ENCODE measurements around the gene MRM3. TPM values are rescaled to one million over a fixed set of nuclear protein-coding genes. Genes with fewer than 3 reads are reported as not detected.
A peak's percentile ranks its signal among the peaks of the same experiment; 100 is the strongest.

Gene MRM3
- total RNA-seq, 1 donor from 2014 or later, result 12.3 TPM

- H3K4me1 ChIP-seq, result no peaks in the 10 kb centered on the region
- no peaks in the 10 kb centered on the region for H3K9me3 ChIP-seq
- H3K27me3 ChIP-seq (ENCODE audit: low read depth), result no peaks in the 10 kb centered on the region
- intact Hi-C loops (cut with DNase I), result no loop called here
- ATAC-seq (peak; percentile 62 to 76), DNase-seq (no peak)
- H3K36me3 ChIP-seq, result peaks cover 53% of the 10 kb centered on the region
- TF ChIP-seq, protein P1, sequence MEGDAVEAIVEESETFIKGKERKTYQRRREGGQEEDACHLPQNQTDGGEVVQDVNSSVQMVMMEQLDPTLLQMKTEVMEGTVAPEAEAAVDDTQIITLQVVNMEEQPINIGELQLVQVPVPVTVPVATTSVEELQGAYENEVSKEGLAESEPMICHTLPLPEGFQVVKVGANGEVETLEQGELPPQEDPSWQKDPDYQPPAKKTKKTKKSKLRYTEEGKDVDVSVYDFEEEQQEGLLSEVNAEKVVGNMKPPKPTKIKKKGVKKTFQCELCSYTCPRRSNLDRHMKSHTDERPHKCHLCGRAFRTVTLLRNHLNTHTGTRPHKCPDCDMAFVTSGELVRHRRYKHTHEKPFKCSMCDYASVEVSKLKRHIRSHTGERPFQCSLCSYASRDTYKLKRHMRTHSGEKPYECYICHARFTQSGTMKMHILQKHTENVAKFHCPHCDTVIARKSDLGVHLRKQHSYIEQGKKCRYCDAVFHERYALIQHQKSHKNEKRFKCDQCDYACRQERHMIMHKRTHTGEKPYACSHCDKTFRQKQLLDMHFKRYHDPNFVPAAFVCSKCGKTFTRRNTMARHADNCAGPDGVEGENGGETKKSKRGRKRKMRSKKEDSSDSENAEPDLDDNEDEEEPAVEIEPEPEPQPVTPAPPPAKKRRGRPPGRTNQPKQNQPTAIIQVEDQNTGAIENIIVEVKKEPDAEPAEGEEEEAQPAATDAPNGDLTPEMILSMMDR (IDR thresholded peaks at IDR 0.05), result no peak
- no peak overlapping the region for H3K4me3 ChIP-seq
- H3K27ac ChIP-seq, result no peak overlapping the region
Measured at GRCh38 chr17:740240-741017, 41.7 kb upstream of the MRM3 start.

DNA sequence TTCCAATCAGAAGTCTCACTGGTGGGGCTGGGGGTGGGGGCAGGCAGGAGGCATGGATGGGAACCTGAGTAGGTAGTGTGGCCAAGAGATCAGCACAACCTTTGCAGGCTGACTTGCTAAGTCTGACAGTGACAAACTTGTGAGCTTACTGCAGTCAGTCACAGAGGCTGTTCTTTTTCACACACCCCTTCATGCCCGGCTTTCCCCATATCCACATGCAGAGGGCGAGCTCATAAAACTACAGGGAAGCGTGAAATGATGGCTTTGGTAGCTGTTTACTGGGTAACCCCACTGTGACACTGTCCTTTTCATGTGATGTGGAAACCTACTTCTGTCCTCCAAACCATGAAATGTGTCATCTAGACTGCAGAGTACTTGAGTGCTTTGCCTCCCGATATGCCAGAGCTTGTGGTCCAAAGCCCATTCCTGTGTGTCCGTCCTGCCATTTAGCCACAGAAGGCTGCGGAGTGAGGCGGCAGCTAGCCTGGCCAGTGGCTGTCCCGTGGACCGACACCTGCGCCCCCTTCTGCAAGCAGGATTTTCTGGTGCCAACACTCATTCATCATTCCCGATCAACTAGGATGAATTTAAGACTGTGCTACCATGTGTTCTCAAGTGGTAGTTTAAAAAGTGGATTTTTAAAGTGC is 39.9 kb upstream of the MRM3 start:
- H3K9me3 ChIP-seq, result no peaks in the 10 kb centered on the region
- DNase-seq (no peak), ATAC-seq (no peak)
- H3K36me3 ChIP-seq, result peaks cover 72% of the 10 kb centered on the region
- TF ChIP-seq, protein P1 (IDR thresholded peaks at IDR 0.05), result no peak
- no peak overlapping the region for H3K27ac ChIP-seq
- no peak overlapping the region for H3K4me3 ChIP-seq
- intact Hi-C loops (cut with DNase I), result no loop called here
- no peaks in the 10 kb centered on the region for H3K4me1 ChIP-seq
- H3K27me3 ChIP-seq (ENCODE audit: low read depth), result no peaks in the 10 kb centered on the region

- intact Hi-C loops (cut with DNase I), result no loop called here
- Histone ChIP-seq H3K27me3 (ENCODE audit: low read depth) (no peaks in the 10 kb centered on the region), H3K27ac (no peak overlapping the region), H3K4me3 (no peak overlapping the region), H3K9me3 (no peaks in the 10 kb centered on the region), H3K36me3 (peaks cover 80% of the 10 kb centered on the region), H3K4me1 (no peaks in the 10 kb centered on the region)
- DNase-seq (no peak), ATAC-seq (no peak)
- TF ChIP-seq, protein P1 (IDR thresholded peaks at IDR 0.05), result no peak
Measured at GRCh38 chr17:743139-743538, 39.0 kb upstream of the MRM3 start.

DNA sequence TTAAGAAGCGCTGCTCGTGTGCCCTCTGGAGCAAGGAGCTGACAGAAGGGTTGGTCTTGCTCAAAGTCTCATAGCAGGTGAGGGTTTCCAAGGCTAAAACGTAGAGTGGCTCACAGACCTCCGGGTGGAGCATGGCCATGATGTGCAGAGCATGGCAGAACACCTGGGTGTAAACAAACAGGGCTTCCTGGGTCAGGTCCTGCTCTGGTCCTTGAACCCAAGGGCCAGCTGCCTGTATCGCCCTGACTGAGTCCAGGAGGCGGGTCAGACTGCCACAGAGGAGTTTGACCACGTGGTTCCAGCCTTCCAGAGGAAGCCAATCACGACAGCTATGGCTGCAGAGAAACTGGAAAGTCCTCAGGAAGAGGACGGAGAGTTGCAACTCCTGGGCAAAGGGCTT is 37.2 kb upstream of the MRM3 start:
- TF ChIP-seq, protein P1 (IDR thresholded peaks at IDR 0.05), result no peak
- ATAC-seq, result no peak
- H3K27ac ChIP-seq, result no peak overlapping the region
- H3K27me3 ChIP-seq (ENCODE audit: low read depth), result no peaks in the 10 kb centered on the region
- DNase-seq, result no peak
- intact Hi-C loops (cut with DNase I), result no loop called here
- no peak overlapping the region for H3K4me3 ChIP-seq
- H3K9me3 ChIP-seq, result no peaks in the 10 kb centered on the region
- H3K4me1 ChIP-seq, result no peaks in the 10 kb centered on the region
- H3K36me3 ChIP-seq, result peaks cover 82% of the 10 kb centered on the region

- Histone ChIP-seq H3K27me3 (ENCODE audit: low read depth) (no peaks in the 10 kb centered on the region), H3K27ac (no peak overlapping the region), H3K4me3 (no peak overlapping the region), H3K9me3 (no peaks in the 10 kb centered on the region), H3K4me1 (peaks cover 2% of the 10 kb centered on the region), H3K36me3 (peaks cover 77% of the 10 kb centered on the region)
- DNase-seq, result no peak
- TF ChIP-seq, protein P1 (IDR thresholded peaks at IDR 0.05), result no peak
- intact Hi-C loops (cut with DNase I), result no loop called here
- ATAC-seq, result peak in 1 of 2 donors; percentile 10
Measured at GRCh38 chr17:745406-745805, 36.7 kb upstream of the MRM3 start.
